ENCODE measurements around the gene NDFIP2.

- TF ChIP-seq CTCF (IDR thresholded peaks at IDR 0.05 in 2 of 3, conservative IDR thresholded peaks at IDR 0.05 in 1 of 3; ENCODE audit: control insufficient read depth in 2 of 3, extremely low read depth in 1 of 3, insufficient read depth in 1 of 3, low read depth in 3 of 3, low read length in 3 of 3): no peak
- no peak for TF ChIP-seq YY1 (IDR thresholded peaks at IDR 0.05; ENCODE audit: low read depth, low read length)
- TF ChIP-seq MAX (IDR thresholded peaks at IDR 0.05; ENCODE audit: low read depth, low read length): no peak
Measured at GRCh38 chr13:79590394-79590676, 109.4 kb downstream of the NDFIP2 start.
